Gastrocnemius medialis (tissue), 4 donors: Measurements from ENCODE around the gene ARHGAP10. TPM values are rescaled to one million over a fixed set of nuclear protein-coding genes. Genes with fewer than 3 reads are reported as not detected.

Experiments
- ATAC-seq, 2 donors: fragments of 150-250 bp; one replicate each; pipeline ENCODE4 v1.9.1; 2016
- DNase-seq, 2 donors: peaks; one replicate each; pipeline ENCODE4 v3.0.0-alpha.2; 2019
- H3K27ac ChIP-seq, 4 donors: fragments of 200-600 bp; sonication (generic); 1 replicate in 1 of 4; 2 replicates in 3 of 4; pipeline ENCODE4 v1.5.1; 2016 to 2018; ENCODE audit warnings: mild to moderate bottlenecking in 2 of 4, moderate library complexity in 1 of 4
- H3K27me3 ChIP-seq, 3 donors: fragments of 200-600 bp; sonication (generic) in 2 of 3; 1 replicate in 1 of 3; 2 replicates in 2 of 3; pipeline versions ENCODE4 v1.5.1 to v1.6.0; 2016 to 2019; ENCODE audit warnings: mild to moderate bottlenecking in 1 of 3, moderate library complexity in 1 of 3
- H3K36me3 ChIP-seq, 2 donors: fragments of 200-600 bp; sonication (generic) in 1 of 2; one replicate each; pipeline ENCODE4 v1.5.1; 2017 to 2018
- H3K4me1 ChIP-seq, 2 donors: fragments of 200-600 bp; sonication (generic) in 1 of 2; one replicate each; pipeline ENCODE4 v1.5.1; 2016 to 2017; ENCODE audit warnings: mild to moderate bottlenecking in 2 of 2
- H3K4me3 ChIP-seq, 4 donors: fragments of 200-600 bp; sonication (generic) in 3 of 4; 1 replicate in 1 of 4; 2 replicates in 3 of 4; pipeline ENCODE4 v1.5.1; 2016 to 2019; ENCODE audit warnings: mild to moderate bottlenecking in 2 of 4
- H3K9me3 ChIP-seq, 3 donors: fragments of 200-600 bp; sonication (generic) in 2 of 3; 1 replicate in 1 of 3; 2 replicates in 2 of 3; pipeline ENCODE4 v1.5.1; 2016 to 2019
- POLR2A ChIP-seq, 2 donors: fragments of 450-650 bp; IDR thresholded peaks; one replicate each; pipeline ENCODE4 v1.6.1; 2017; ENCODE audit warnings: antibody characterized with exemption in 2 of 2, mild to moderate bottlenecking in 2 of 2, moderate library complexity in 2 of 2
- in situ Hi-C, 4 donors: fragments of 200-750 bp; cut with MboI; loops; one replicate each; pipeline versions ENCODE4 v1.15.0 to v1.8.0; 2017; ENCODE audit warnings: low sequenced_read_pairs in 4 of 4
- intact Hi-C: fragments of 100-400 bp; cut with DNase I; formaldehyde crosslinking; loops from one replicate; pipeline ENCODE4 v1.15.1; 2023; ENCODE audit warnings: low total_unique reads
- total RNA-seq, 4 donors: library from RNA; depleted of rRNA; stranded (reverse); fragments of >200 nt; gene quantifications; one replicate each; pipeline versions ENCODE4 v1.1.0 to v1.2.3, GENCODE V29; 2016
- TF ChIP-seq, protein P1 (sequence below), 5 experiments: fragments of 450-650 bp in 3 of 5; fragments of 200-600 bp in 2 of 5; sonication (generic) in 2 of 5; IDR thresholded peaks in 4 of 5; conservative IDR thresholded peaks in 1 of 5; 1 replicate in 4 of 5; 2 replicates in 1 of 5; pipeline ENCODE4 v1.5.1; 2016 to 2019; ENCODE audit warnings: antibody characterized with exemption in 5 of 5, mild to moderate bottlenecking in 3 of 5, moderate library complexity in 3 of 5

The ARHGAP10 gene
- total RNA-seq, 4 donors from 2014 or later, result 22.1 to 34.6 (median 28.0) TPM

- Histone ChIP-seq H3K36me3 (no peaks in the 10 kb centered on the region), H3K9me3 (no peaks in the 10 kb centered on the region), H3K4me3 (no peak overlapping the region), H3K27ac (peak overlapping the region; percentile 46 to 67 (median 52)), H3K27me3 (no peaks in the 10 kb centered on the region), H3K4me1 (peaks cover 9% of the 10 kb centered on the region in 2 donors)
- in situ Hi-C loops, result no loop called here
- peak in 1 of 2 donors; percentile 52 for DNase-seq
- TF ChIP-seq POLR2A (IDR thresholded peaks at IDR 0.05), result no peak
- TF ChIP-seq, protein P1, sequence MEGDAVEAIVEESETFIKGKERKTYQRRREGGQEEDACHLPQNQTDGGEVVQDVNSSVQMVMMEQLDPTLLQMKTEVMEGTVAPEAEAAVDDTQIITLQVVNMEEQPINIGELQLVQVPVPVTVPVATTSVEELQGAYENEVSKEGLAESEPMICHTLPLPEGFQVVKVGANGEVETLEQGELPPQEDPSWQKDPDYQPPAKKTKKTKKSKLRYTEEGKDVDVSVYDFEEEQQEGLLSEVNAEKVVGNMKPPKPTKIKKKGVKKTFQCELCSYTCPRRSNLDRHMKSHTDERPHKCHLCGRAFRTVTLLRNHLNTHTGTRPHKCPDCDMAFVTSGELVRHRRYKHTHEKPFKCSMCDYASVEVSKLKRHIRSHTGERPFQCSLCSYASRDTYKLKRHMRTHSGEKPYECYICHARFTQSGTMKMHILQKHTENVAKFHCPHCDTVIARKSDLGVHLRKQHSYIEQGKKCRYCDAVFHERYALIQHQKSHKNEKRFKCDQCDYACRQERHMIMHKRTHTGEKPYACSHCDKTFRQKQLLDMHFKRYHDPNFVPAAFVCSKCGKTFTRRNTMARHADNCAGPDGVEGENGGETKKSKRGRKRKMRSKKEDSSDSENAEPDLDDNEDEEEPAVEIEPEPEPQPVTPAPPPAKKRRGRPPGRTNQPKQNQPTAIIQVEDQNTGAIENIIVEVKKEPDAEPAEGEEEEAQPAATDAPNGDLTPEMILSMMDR (IDR thresholded peaks at IDR 0.05 in 4 of 5, conservative IDR thresholded peaks at IDR 0.05 in 1 of 5), result no peak
- intact Hi-C loops, result no loop called here
- ATAC-seq, result peak; percentile 36 to 66
These were observed 195.7 kb downstream of the ARHGAP10 start for GRCh38 chr4:147927377-147928137.

DNA sequence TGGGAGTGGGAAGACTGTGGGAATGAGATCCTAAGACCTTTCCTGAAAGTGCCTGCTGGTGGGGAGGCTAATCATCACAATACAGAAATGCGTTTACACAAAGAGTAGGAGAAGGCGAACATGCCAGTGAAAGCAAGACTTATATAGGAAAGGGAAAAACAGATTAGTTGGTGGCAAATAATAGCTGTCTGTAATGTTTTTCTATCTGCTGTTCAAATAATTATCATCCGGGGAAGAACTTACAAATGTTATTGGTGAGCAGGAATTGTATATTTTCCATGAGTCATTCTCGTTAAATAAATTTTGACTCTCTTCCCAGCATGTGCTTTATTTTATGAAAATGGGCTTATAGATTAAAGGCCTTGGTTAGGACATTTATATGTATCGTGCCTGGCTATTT lies 196.5 kb downstream of the ARHGAP10 start:
- Histone ChIP-seq H3K9me3 (no peaks in the 10 kb centered on the region), H3K36me3 (no peaks in the 10 kb centered on the region), H3K4me3 (no peak overlapping the region), H3K4me1 (peaks cover 9 to 12% of the 10 kb centered on the region in 2 donors), H3K27ac (peak overlapping the region in 2 of 4 donors; percentile 58 to 67), H3K27me3 (no peaks in the 10 kb centered on the region)
- DNase-seq (no peak), ATAC-seq (no peak)
- intact Hi-C loops, result no loop called here
- in situ Hi-C loops, result no loop called here
- TF ChIP-seq POLR2A (IDR thresholded peaks at IDR 0.05), result no peak
- TF ChIP-seq, protein P1 (IDR thresholded peaks at IDR 0.05 in 4 of 5, conservative IDR thresholded peaks at IDR 0.05 in 1 of 5), result no peak

DNA sequence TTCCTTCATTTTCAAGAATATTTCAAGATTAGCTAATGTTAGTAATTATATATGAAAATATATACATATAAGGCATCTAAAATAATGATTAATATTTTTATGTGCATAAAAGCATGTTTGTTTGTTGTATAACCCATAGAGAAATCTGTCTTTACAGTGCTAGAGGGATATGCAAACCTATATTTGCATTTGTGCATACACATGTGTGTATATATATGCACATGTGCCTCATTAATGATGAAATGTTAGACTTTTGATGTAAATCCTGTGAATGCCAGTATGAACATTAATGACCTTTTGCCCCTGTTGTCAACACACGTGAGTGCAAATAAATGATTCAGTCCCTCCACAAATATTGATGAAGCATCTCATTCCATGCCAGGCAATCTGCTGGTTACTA lies 197.9 kb downstream of the ARHGAP10 start:
- Histone ChIP-seq H3K27me3 (no peaks in the 10 kb centered on the region), H3K4me3 (no peak overlapping the region), H3K36me3 (no peaks in the 10 kb centered on the region), H3K27ac (no peak overlapping the region), H3K9me3 (no peaks in the 10 kb centered on the region), H3K4me1 (peaks cover 9 to 12% of the 10 kb centered on the region in 2 donors)
- intact Hi-C loops, result no loop called here
- ATAC-seq (no peak), DNase-seq (no peak)
- no peak for TF ChIP-seq POLR2A (IDR thresholded peaks at IDR 0.05)
- TF ChIP-seq, protein P1 (IDR thresholded peaks at IDR 0.05 in 4 of 5, conservative IDR thresholded peaks at IDR 0.05 in 1 of 5), result no peak
- in situ Hi-C loops, result no loop called here

GRCh38 chr4:147933316-147933715 lies 201.4 kb downstream of the ARHGAP10 start:
- DNase-seq, result peak; percentile 31 to 56
- in situ Hi-C loops, result no loop called here
- Histone ChIP-seq H3K4me3 (no peak overlapping the region), H3K27ac (peak overlapping the region in 1 of 4 donors; percentile 42), H3K9me3 (no peaks in the 10 kb centered on the region), H3K4me1 (peaks cover 0 to 3% of the 10 kb centered on the region in 2 donors), H3K27me3 (no peaks in the 10 kb centered on the region), H3K36me3 (no peaks in the 10 kb centered on the region)
- no peak for TF ChIP-seq POLR2A (IDR thresholded peaks at IDR 0.05)
- TF ChIP-seq, protein P1 (IDR thresholded peaks at IDR 0.05 in 4 of 5, conservative IDR thresholded peaks at IDR 0.05 in 1 of 5), result peak in 3 of 5 experiments; percentile 13 to 27 (median 18)
- ATAC-seq, result peak; percentile 90 to 97
- intact Hi-C loops, result no loop called here
